Calu3 (cell line): ENCODE data around the gene PTCH2. TPM values are rescaled to one million over a fixed set of nuclear protein-coding genes. Genes with fewer than 3 reads are reported as not detected.

ENCODE experiments used
- BruUV-seq: library from RNA; stranded (reverse); fragments of 400-500 nt; replicated peaks from 2 replicates; lab custom pipeline; 2021; lab: Mats Ljungman, UMichigan
- CTCF ChIA-PET: fragments of 300-600 bp; sonication (Branson Sonifier 250); formaldehyde crosslinking; loops from one replicate; lab custom pipeline; 2022; ENCODE audit warnings: antibody characterized with exemption; lab: Charles Lee
- DNase-seq: peaks from one replicate; pipeline ENCODE4 v3.0.0; 2022
- H3K27ac Mint-ChIP-seq: one replicate; pipeline ENCODE4 v1.8.0; 2022; ENCODE audit warnings: mixed read lengths; ENCODE audit not compliant: unreplicated experiment
- H3K27me3 Mint-ChIP-seq: one replicate; pipeline ENCODE4 v1.8.0; 2022; ENCODE audit warnings: mixed read lengths; ENCODE audit not compliant: unreplicated experiment
- H3K36me3 Mint-ChIP-seq: one replicate; pipeline ENCODE4 v1.8.0; 2022; ENCODE audit warnings: mild to moderate bottlenecking, moderate library complexity, mixed read lengths; ENCODE audit not compliant: insufficient read depth, unreplicated experiment
- H3K4me1 Mint-ChIP-seq: one replicate; pipeline ENCODE4 v1.8.0; 2022; ENCODE audit warnings: mild to moderate bottlenecking, low read depth, mixed read lengths; ENCODE audit not compliant: unreplicated experiment
- H3K4me3 Mint-ChIP-seq: one replicate; pipeline ENCODE4 v1.8.0; 2022; ENCODE audit warnings: mild to moderate bottlenecking, low read depth, moderate library complexity, mixed read lengths; ENCODE audit not compliant: unreplicated experiment
- H3K9me3 Mint-ChIP-seq: one replicate; pipeline ENCODE4 v1.8.0; 2022; ENCODE audit warnings: low read depth, mixed read lengths; ENCODE audit not compliant: unreplicated experiment
- CTCF ChIP-seq: fragments of 200-600 bp; IDR thresholded peaks from one replicate; pipeline ENCODE4 v1.8.0; 2022; ENCODE audit warnings: antibody characterized with exemption; ENCODE audit not compliant: unreplicated experiment
- intact Hi-C: fragments of 100-400 bp; cut with micrococcal nuclease; formaldehyde crosslinking; loops from one replicate; pipeline ENCODE4 v1.10.0; 2022; ENCODE audit not compliant: unreplicated experiment
- total RNA-seq: library from RNA; stranded (reverse); gene quantifications from 2 replicates; pipeline ENCODE4 v1.2.3, GENCODE V29; 2022

The PTCH2 gene
- total RNA-seq, 1 experiment from 2014 or later: 0.78 TPM

GRCh38 chr1:44785501-44786137 is 57.4 kb downstream of the PTCH2 start:
- CTCF ChIA-PET: no interaction called here
- H3K36me3 Mint-ChIP-seq: peaks cover 30% of the 10 kb centered on the region
- H3K27me3 Mint-ChIP-seq: no peaks in the 10 kb centered on the region
- BruUV-seq: no TSS peak
- no peaks in the 10 kb centered on the region for H3K4me1 Mint-ChIP-seq
- DNase-seq: no peak
- H3K9me3 Mint-ChIP-seq: no peaks in the 10 kb centered on the region
- TF ChIP-seq CTCF: no peak
- intact Hi-C loops: no loop called here
- no peak overlapping the region for H3K27ac Mint-ChIP-seq
- H3K4me3 Mint-ChIP-seq: no peak overlapping the region

GRCh38 chr1:44785029-44785380 is 58.0 kb downstream of the PTCH2 start:
- Mint-ChIP-seq H3K27ac (no peak overlapping the region), H3K9me3 (no peaks in the 10 kb centered on the region), H3K36me3 (peaks cover 36% of the 10 kb centered on the region), H3K4me3 (no peak overlapping the region), H3K4me1 (no peaks in the 10 kb centered on the region), H3K27me3 (no peaks in the 10 kb centered on the region)
- TF ChIP-seq CTCF: peak; percentile 24
- DNase-seq: no peak
- intact Hi-C loops: no loop called here
- CTCF ChIA-PET: interaction anchor here (0.9 to 1.0 kb wide), 2 partner anchors 10 to 201 kb away, joined by 3 to 4 read pairs; partner anchors contain the start of genes EIF2B3 and RPS8
- BruUV-seq: no TSS peak

GRCh38 chr1:44784094-44785028 is 58.7 kb downstream of the PTCH2 start:
- intact Hi-C loops: no loop called here
- H3K4me3 Mint-ChIP-seq: peak overlapping the region; percentile 27
- no peaks in the 10 kb centered on the region for H3K4me1 Mint-ChIP-seq
- peaks cover 43% of the 10 kb centered on the region for H3K36me3 Mint-ChIP-seq
- no peak overlapping the region for H3K27ac Mint-ChIP-seq
- BruUV-seq: no TSS peak
- no peak for TF ChIP-seq CTCF
- peak; percentile 30 for DNase-seq
- CTCF ChIA-PET: interaction anchor here (0.5 to 1.0 kb wide), 4 partner anchors 9 to 202 kb away, joined by 3 to 4 read pairs (median 3); partner anchors contain the start of genes EIF2B3 and RPS8
- H3K27me3 Mint-ChIP-seq: no peaks in the 10 kb centered on the region
- H3K9me3 Mint-ChIP-seq: no peaks in the 10 kb centered on the region

GRCh38 chr1:44783697-44784093 is 59.4 kb downstream of the PTCH2 start:
- Mint-ChIP-seq H3K27me3 (no peaks in the 10 kb centered on the region), H3K4me3 (peak overlapping the region; percentile 27), H3K4me1 (peaks cover 3% of the 10 kb centered on the region), H3K36me3 (peaks cover 49% of the 10 kb centered on the region), H3K27ac (no peak overlapping the region), H3K9me3 (no peaks in the 10 kb centered on the region)
- no peak for DNase-seq
- intact Hi-C loops: no loop called here
- BruUV-seq: no TSS peak
- TF ChIP-seq CTCF: no peak
- CTCF ChIA-PET: interaction anchor here (0.5 to 0.8 kb wide), 3 partner anchors 17 to 70 kb away, joined by 3 to 6 read pairs (median 3); no protein-coding TSS in a partner anchor
